Measurements from ENCODE around the gene SEC61A2. TPM values are rescaled to one million over a fixed set of nuclear protein-coding genes. Genes with fewer than 3 reads are reported as not detected.

Gene SEC61A2
- total RNA-seq, 4 donors from 2014 or later = 4.1 to 8.5 (median 7.4) TPM

- intact Hi-C loops (cut with DNase I) = loop anchor here (5.0 to 10.0 kb wide), 2 partner anchors 131 to 498 kb away; partner anchors contain the start of gene CAMK1D
- peak overlapping the region; percentile 63 to 73 (median 68) for H3K27ac ChIP-seq (replicated peaks in 1 of 4)
Measured at GRCh38 chr10:12214093-12214492, 84.6 kb downstream of the SEC61A2 start.

GRCh38 chr10:12214763-12215218 is 85.3 kb downstream of the SEC61A2 start:
- H3K4me3 ChIP-seq = peak overlapping the region; percentile 20 to 37 (median 36)
- intact Hi-C loops (cut with DNase I) = loop anchor here (5.0 to 10.0 kb wide), 2 partner anchors 130 to 498 kb away; partner anchors contain the start of gene CAMK1D
- peak overlapping the region; percentile 63 to 73 (median 68) for H3K27ac ChIP-seq (replicated peaks in 1 of 4)
- no peaks in the 10 kb centered on the region for H3K27me3 ChIP-seq
- H3K9me3 ChIP-seq = no peaks in the 10 kb centered on the region
- TF ChIP-seq POLR2A (IDR thresholded peaks at IDR 0.05; ENCODE audit: low read depth) (no peak), POLR2AphosphoS5 (IDR thresholded peaks at IDR 0.05) (peak in 1 of 2 donors; percentile 7), CTCF (IDR thresholded peaks at IDR 0.05) (peak; percentile 63 to 73 (median 73))
- 10% methylated on average over 6 of the region's 6 CpGs for WGBS
- peaks cover 12 to 64% (median 45%) of the 10 kb centered on the region in 4 donors for H3K36me3 ChIP-seq
- H3K4me1 ChIP-seq = peaks cover 7 to 46% (median 39%) of the 10 kb centered on the region in 4 donors
- DNase-seq (ENCODE audit: extremely low spot score) = no peak

More at GRCh38 chr10:12214093-12214492, 84.6 kb downstream of the SEC61A2 start:
- H3K4me1 ChIP-seq = peaks cover 7 to 39% (median 32%) of the 10 kb centered on the region in 4 donors
- H3K27me3 ChIP-seq = no peaks in the 10 kb centered on the region
- TF ChIP-seq POLR2A (IDR thresholded peaks at IDR 0.05; ENCODE audit: low read depth) (no peak), EP300 (IDR thresholded peaks at IDR 0.05) (no peak), POLR2AphosphoS5 (IDR thresholded peaks at IDR 0.05) (no peak), CTCF (IDR thresholded peaks at IDR 0.05) (no peak)
- H3K9me3 ChIP-seq = no peaks in the 10 kb centered on the region
- peaks cover 12 to 69% (median 50%) of the 10 kb centered on the region in 4 donors for H3K36me3 ChIP-seq
- 34% methylated on average over 4 of the region's 4 CpGs for WGBS
- no peak overlapping the region for H3K4me3 ChIP-seq
- no peak for DNase-seq (ENCODE audit: extremely low spot score)

Small RNAs within 50 kb of the gene (small RNA-seq; reads per million reads assigned to genes)
- gene MIR548AK = 0 reads per million in 3 donors
- 0 reads per million in 3 donors for gene RNU6-88P

Other genes with a start within 250 kb of the SEC61A2 start
- 10 to 100 TPM; 26.0 to 38.6 (median 28.0) TPM for gene UPF2, start 86.9 kb upstream of the SEC61A2 start, total RNA-seq
- 10 to 100 TPM; 19.2 to 44.4 (median 24.2) TPM for gene DHTKD1, start 60.7 kb upstream of the SEC61A2 start, total RNA-seq
- gene NUDT5, start 66.2 kb downstream of the SEC61A2 start, total RNA-seq = 10 to 100 TPM; 19.9 to 23.7 (median 21.4) TPM
- 10 to 100 TPM; 46.9 to 50.2 (median 48.5) TPM for gene CDC123, start 66.5 kb downstream of the SEC61A2 start, total RNA-seq
- gene CAMK1D, start 219.9 kb downstream of the SEC61A2 start, total RNA-seq = 10 to 100 TPM in 2 of 4 donors, 1 to 10 TPM in 2; 8.4 to 15.4 (median 11.3) TPM

Data from esophagus muscularis mucosa (tissue), 4 donors.